SK-N-SH (cell line): ENCODE data around the gene YOD1. TPM values are rescaled to one million over a fixed set of nuclear protein-coding genes. Genes with fewer than 3 reads are reported as not detected.

ENCODE experiments used
- CTCF ChIA-PET: fragments of 300-600, 350-600 bp; formaldehyde crosslinking; extraction: SDS; loops from one replicate; lab custom pipeline; 2021; lab: Yijun Ruan, JAX
- POLR2A ChIA-PET: fragments of 350-600 bp; sonication (Branson Sonifier 250); formaldehyde crosslinking; extraction: SDS; loops from one replicate; lab custom pipeline; 2020; ENCODE audit warnings: antibody characterized with exemption, inconsistent platforms; lab: Yijun Ruan, JAX
- DNase-seq: peaks from one replicate; pipeline ENCODE4 v3.0.0; 2012
- H2AFZ ChIP-seq: fragments of 200-600 bp; sonication (generic); 2 replicates; pipeline ENCODE4 v1.8.1; 2016; ENCODE audit warnings: antibody characterized with exemption, mild to moderate bottlenecking, low read depth
- H3F3A ChIP-seq: fragments of 200-600 bp; sonication (generic); replicated peaks from 2 replicates; pipeline ENCODE3; 2016; ENCODE audit warnings: antibody characterized with exemption, mild to moderate bottlenecking; ENCODE audit not compliant: insufficient read depth
- H3K27ac ChIP-seq, 2 experiments: fragments of 200-500 bp in 1 of 2; fragments of 200-600 bp in 1 of 2; sonication (Bioruptor generic) in 1 of 2; sonication (generic), shearing (Covaris generic) in 1 of 2; 2 replicates each; pipeline versions ENCODE4 v1.5.1 to v1.6.1; 2014 to 2016; ENCODE audit warnings: low read depth in 2 of 2, inconsistent platforms in 1 of 2, low read length in 1 of 2, mild to moderate bottlenecking in 1 of 2, mixed read lengths in 1 of 2
- H3K27me3 ChIP-seq: fragments of 200-600 bp; sonication (generic), shearing (Covaris generic); 2 replicates; pipeline ENCODE4 v1.6.1; 2016; ENCODE audit warnings: mixed run types; ENCODE audit not compliant: insufficient read depth
- H3K36me3 ChIP-seq, 2 experiments: fragments of 200-500 bp in 1 of 2; fragments of 200-600 bp in 1 of 2; sonication (Bioruptor generic) in 1 of 2; sonication (generic) in 1 of 2; replicated peaks in 1 of 2; 2 replicates each; pipeline versions ENCODE3 to v1.5.1; 2014 to 2016; ENCODE audit warnings: low read length in 1 of 2, mild to moderate bottlenecking in 1 of 2; ENCODE audit not compliant: insufficient read depth in 2 of 2, control insufficient read depth in 1 of 2
- H3K4me1 ChIP-seq, 2 experiments: fragments of 200-500 bp in 1 of 2; fragments of 200-600 bp in 1 of 2; sonication (Bioruptor generic) in 1 of 2; sonication (generic), shearing (Covaris generic) in 1 of 2; 2 replicates each; pipeline versions ENCODE4 v1.5.1 to v1.6.1; 2014 to 2016; ENCODE audit warnings: low read depth in 1 of 2, low read length in 1 of 2, mixed run types in 1 of 2; ENCODE audit not compliant: insufficient read depth in 2 of 2, control insufficient read depth in 1 of 2
- H3K4me2 ChIP-seq: fragments of 200-600 bp; sonication (generic), shearing (Covaris generic); 2 replicates; pipeline ENCODE4 v1.6.1; 2017; ENCODE audit warnings: mixed run types
- H3K4me3 ChIP-seq, 2 experiments: fragments of 200-500 bp in 1 of 2; fragments of 200-600 bp in 1 of 2; sonication (Bioruptor generic) in 1 of 2; sonication (generic), shearing (Covaris generic) in 1 of 2; 2 replicates each; pipeline versions ENCODE4 v1.5.1 to v1.8.1; 2014 to 2016; ENCODE audit warnings: low read depth in 2 of 2, inconsistent platforms in 1 of 2, low read length in 1 of 2, mild to moderate bottlenecking in 1 of 2, mixed read lengths in 1 of 2, moderate library complexity in 1 of 2
- H3K79me2 ChIP-seq: fragments of 200-600 bp; sonication (generic); 2 replicates; pipeline ENCODE4 v1.8.1; 2017; ENCODE audit warnings: mild to moderate bottlenecking; ENCODE audit not compliant: insufficient read depth
- H3K9ac ChIP-seq: fragments of 200-600 bp; sonication (generic); 2 replicates; pipeline ENCODE4 v1.6.1; 2017; ENCODE audit warnings: mixed run types
- H3K9me2 ChIP-seq: fragments of 200-600 bp; sonication (generic); 2 replicates; pipeline ENCODE4 v1.6.1; 2017; ENCODE audit warnings: mixed run types
- H3K9me3 ChIP-seq: fragments of 200-600 bp; sonication (generic); 2 replicates; pipeline ENCODE4 v1.6.1; 2017; ENCODE audit warnings: mixed run types, mild to moderate bottlenecking, moderate library complexity
- H4K20me1 ChIP-seq: fragments of 200-600 bp; sonication (generic); 2 replicates; pipeline ENCODE4 v1.6.1; 2017; ENCODE audit warnings: mild to moderate bottlenecking, mixed run types; ENCODE audit not compliant: insufficient read depth
- EP300 ChIP-seq, 2 experiments: IDR thresholded peaks; 2 replicates each; pipeline versions ENCODE4 v1.4.0 to v1.6.1; 2012; ENCODE audit warnings: borderline replicate concordance in 1 of 2, low read depth in 1 of 2, low read length in 1 of 2
- EZH2phosphoT487 ChIP-seq: fragments of 200-600 bp; sonication (generic); IDR thresholded peaks from 2 replicates; pipeline ENCODE4 v1.6.1; 2017; ENCODE audit warnings: low read depth, mixed run types, mild to moderate bottlenecking, antibody characterized with exemption, moderate library complexity, borderline replicate concordance
- FOSL2 ChIP-seq: IDR thresholded peaks from 2 replicates; pipeline ENCODE4 v1.4.0; 2012; ENCODE audit warnings: low read depth, mild to moderate bottlenecking, moderate library complexity, borderline replicate concordance
- FOXJ3 ChIP-seq: sonication (generic); formaldehyde crosslinking; IDR thresholded peaks from 2 replicates; pipeline ENCODE4 v1.5.1; 2020; ENCODE audit warnings: mild to moderate bottlenecking, missing genetic modification reagents
- FOXM1 ChIP-seq: IDR thresholded peaks from 2 replicates; pipeline ENCODE4 v1.4.0; 2012; ENCODE audit warnings: low read depth, mild to moderate bottlenecking
- GABPA ChIP-seq: IDR thresholded peaks from 2 replicates; pipeline ENCODE4 v1.4.0; 2012; ENCODE audit warnings: low read depth, mild to moderate bottlenecking
- GATA2 ChIP-seq: sonication (generic); formaldehyde crosslinking; IDR thresholded peaks from 2 replicates; pipeline ENCODE4 v1.5.0; 2020; ENCODE audit warnings: mild to moderate bottlenecking, missing genetic modification reagents
- MEF2A ChIP-seq: IDR thresholded peaks from 2 replicates; pipeline ENCODE4 v1.4.0; 2012; ENCODE audit warnings: low read depth, borderline replicate concordance
- NRF1 ChIP-seq: IDR thresholded peaks from 2 replicates; pipeline ENCODE4 v1.6.1; 2012; ENCODE audit warnings: low read depth, mild to moderate bottlenecking, low read length
- POLR2AphosphoS5 ChIP-seq: IDR thresholded peaks from 2 replicates; pipeline ENCODE4 v1.6.1; 2012; ENCODE audit warnings: low read depth, low read length
- RAD21 ChIP-seq: IDR thresholded peaks from 2 replicates; pipeline ENCODE4 v1.6.1; 2012; ENCODE audit warnings: mild to moderate bottlenecking, low read length
- RCOR1 ChIP-seq: fragments of 150-350 bp; IDR thresholded peaks from 2 replicates; pipeline ENCODE4 v1.6.1; 2017; ENCODE audit warnings: antibody characterized with exemption, low read length
- RFX5 ChIP-seq: IDR thresholded peaks from 2 replicates; pipeline ENCODE4 v1.6.1; 2012; ENCODE audit warnings: mild to moderate bottlenecking, improper control_type of control experiment, low read length
- RXRA ChIP-seq: IDR thresholded peaks from 2 replicates; pipeline ENCODE4 v1.4.0; 2012; ENCODE audit warnings: low read depth, mild to moderate bottlenecking, borderline replicate concordance
- TAF1 ChIP-seq: IDR thresholded peaks from 2 replicates; pipeline ENCODE4 v1.6.1; 2012; ENCODE audit warnings: low read depth, mild to moderate bottlenecking, low read length, moderate library complexity, borderline replicate concordance
- YY1 ChIP-seq: IDR thresholded peaks from 2 replicates; pipeline ENCODE4 v1.4.0; 2012; ENCODE audit warnings: low read depth, mild to moderate bottlenecking
- WGBS: methylation state at CpG from one replicate; pipeline ENCODE4 v1.1.6; 2017; ENCODE audit warnings: low lambda C conversion rate; 5-methylcytosine and 5-hydroxymethylcytosine counted together
- polyA plus RNA-seq, 3 experiments: library from polyadenylated mRNA; depleted of rRNA; stranded (reverse); fragments of >200 nt; gene quantifications; 2 replicates each; pipeline ENCODE4 v1.2.3, GENCODE V29; 2012
- TF ChIP-seq, protein P1 (sequence below): IDR thresholded peaks from 2 replicates; pipeline ENCODE4 v1.4.0; 2012; ENCODE audit warnings: low read depth
- TF ChIP-seq, protein P2 (sequence below): IDR thresholded peaks from 2 replicates; pipeline ENCODE4 v1.4.0; 2012; ENCODE audit warnings: low read depth, borderline replicate concordance
- TF ChIP-seq, protein P3 (sequence below): IDR thresholded peaks from 2 replicates; pipeline ENCODE4 v1.4.0; 2012; ENCODE audit warnings: low read depth, borderline replicate concordance

Gene YOD1
- polyA plus RNA-seq, 1 of the 3 experiments (the other 2 are of a cell fraction): 0.79 TPM

DNA sequence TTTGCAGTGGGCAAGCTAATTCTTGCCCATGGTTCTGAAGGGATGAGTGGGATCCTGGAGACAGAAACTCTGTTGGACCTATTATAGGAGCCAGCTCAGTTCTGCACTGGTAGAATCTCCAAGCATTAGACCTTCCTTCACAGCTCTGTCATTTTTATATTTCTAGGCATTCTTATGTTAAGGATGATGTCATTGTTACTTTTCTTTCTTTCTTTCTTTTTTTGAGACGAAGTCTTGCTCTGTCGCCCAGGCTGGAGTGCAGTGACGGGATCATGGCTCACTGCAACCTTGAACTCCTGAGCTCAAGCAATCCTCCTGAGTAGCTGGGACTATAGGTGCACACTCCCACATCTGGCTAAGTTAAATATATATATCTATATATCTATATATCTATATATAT is 9.6 kb upstream of the YOD1 start:
- H4K20me1 ChIP-seq: no peaks in the 10 kb centered on the region
- no peaks in the 10 kb centered on the region for H3F3A ChIP-seq
- ChIA-PET CTCF (interaction anchor here (1.0 to 1.3 kb wide), 3 partner anchors 11 to 581 kb away, joined by 3 to 5 read pairs (median 3); no protein-coding TSS in a partner anchor), POLR2A (no interaction called here)
- TF ChIP-seq GATA2 (no peak), FOXJ3 (no peak)
- TF ChIP-seq, protein P1, sequence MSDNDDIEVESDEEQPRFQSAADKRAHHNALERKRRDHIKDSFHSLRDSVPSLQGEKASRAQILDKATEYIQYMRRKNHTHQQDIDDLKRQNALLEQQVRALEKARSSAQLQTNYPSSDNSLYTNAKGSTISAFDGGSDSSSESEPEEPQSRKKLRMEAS: no peak
- H3K27me3 ChIP-seq: no peaks in the 10 kb centered on the region
- no peaks in the 10 kb centered on the region for H3K9me3 ChIP-seq
- no peaks in the 10 kb centered on the region for H3K79me2 ChIP-seq
- H3K4me3 ChIP-seq: no peak overlapping the region
- no peak overlapping the region for H3K4me2 ChIP-seq
- DNase-seq: no peak
- no peak overlapping the region for H3K27ac ChIP-seq
- H3K36me3 ChIP-seq: peaks cover 0 to 7% of the 10 kb centered on the region in 2 experiments
- no peak overlapping the region for H3K9ac ChIP-seq
- H2AFZ ChIP-seq: no peak overlapping the region
- no peaks in the 10 kb centered on the region for H3K4me1 ChIP-seq
- 67% methylated on average over 3 of the region's 3 CpGs for WGBS
- H3K9me2 ChIP-seq: no peaks in the 10 kb centered on the region

DNA sequence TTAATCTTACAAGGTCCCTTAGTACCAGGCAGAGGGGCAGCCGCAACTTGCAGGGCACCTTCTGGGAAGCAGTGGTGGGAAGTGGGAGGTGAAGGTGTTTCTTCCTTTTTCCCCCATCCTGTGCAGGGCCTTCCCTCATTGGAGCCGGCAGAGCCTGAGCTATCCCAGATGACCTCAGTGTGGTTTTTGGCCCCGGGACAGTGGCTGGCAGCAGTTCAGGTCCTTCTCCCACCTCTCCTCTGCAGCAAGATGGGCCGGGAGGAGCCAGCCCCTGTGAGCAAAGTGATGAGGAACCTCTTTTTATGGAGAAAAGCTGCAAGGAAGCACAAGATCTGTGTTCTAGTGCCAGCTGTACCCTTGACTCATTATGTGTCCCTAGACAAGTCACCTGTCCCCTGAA is 8.9 kb upstream of the YOD1 start:
- POLR2A ChIA-PET: no interaction called here

More for the DNA sequence above, 8.9 kb upstream of the YOD1 start:
- TF ChIP-seq, protein P2, sequence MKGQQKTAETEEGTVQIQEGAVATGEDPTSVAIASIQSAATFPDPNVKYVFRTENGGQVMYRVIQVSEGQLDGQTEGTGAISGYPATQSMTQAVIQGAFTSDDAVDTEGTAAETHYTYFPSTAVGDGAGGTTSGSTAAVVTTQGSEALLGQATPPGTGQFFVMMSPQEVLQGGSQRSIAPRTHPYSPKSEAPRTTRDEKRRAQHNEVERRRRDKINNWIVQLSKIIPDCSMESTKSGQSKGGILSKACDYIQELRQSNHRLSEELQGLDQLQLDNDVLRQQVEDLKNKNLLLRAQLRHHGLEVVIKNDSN: no peak
- TF ChIP-seq RXRA: no peak
- TF ChIP-seq FOSL2: no peak
- TF ChIP-seq FOXM1: no peak
- TF ChIP-seq GABPA: no peak
- no peak for TF ChIP-seq NRF1
- TF ChIP-seq POLR2AphosphoS5: no peak
- no peak for TF ChIP-seq GATA2
- no peak for TF ChIP-seq RAD21
- TF ChIP-seq YY1: no peak
- no peak for TF ChIP-seq EZH2phosphoT487
- TF ChIP-seq, protein P3, sequence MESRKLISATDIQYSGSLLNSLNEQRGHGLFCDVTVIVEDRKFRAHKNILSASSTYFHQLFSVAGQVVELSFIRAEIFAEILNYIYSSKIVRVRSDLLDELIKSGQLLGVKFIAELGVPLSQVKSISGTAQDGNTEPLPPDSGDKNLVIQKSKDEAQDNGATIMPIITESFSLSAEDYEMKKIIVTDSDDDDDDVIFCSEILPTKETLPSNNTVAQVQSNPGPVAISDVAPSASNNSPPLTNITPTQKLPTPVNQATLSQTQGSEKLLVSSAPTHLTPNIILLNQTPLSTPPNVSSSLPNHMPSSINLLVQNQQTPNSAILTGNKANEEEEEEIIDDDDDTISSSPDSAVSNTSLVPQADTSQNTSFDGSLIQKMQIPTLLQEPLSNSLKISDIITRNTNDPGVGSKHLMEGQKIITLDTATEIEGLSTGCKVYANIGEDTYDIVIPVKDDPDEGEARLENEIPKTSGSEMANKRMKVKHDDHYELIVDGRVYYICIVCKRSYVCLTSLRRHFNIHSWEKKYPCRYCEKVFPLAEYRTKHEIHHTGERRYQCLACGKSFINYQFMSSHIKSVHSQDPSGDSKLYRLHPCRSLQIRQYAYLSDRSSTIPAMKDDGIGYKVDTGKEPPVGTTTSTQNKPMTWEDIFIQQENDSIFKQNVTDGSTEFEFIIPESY: no peak
- TF ChIP-seq EP300 (IDR thresholded peaks at IDR 0.05; ENCODE audit: borderline replicate concordance in 1 of 2, low read depth in 1 of 2, low read length in 1 of 2): no peak
- TF ChIP-seq TAF1: no peak
- TF ChIP-seq MEF2A: no peak
- TF ChIP-seq RFX5: no peak
- no peak for TF ChIP-seq RCOR1
- TF ChIP-seq, all 33 proteins: peak for 0
- no peak overlapping the region for H3K4me2 ChIP-seq
- H3K4me1 ChIP-seq: no peaks in the 10 kb centered on the region
- H3K27ac ChIP-seq: no peak overlapping the region
- no peaks in the 10 kb centered on the region for H3F3A ChIP-seq
- H3K9me2 ChIP-seq: no peaks in the 10 kb centered on the region
- no peaks in the 10 kb centered on the region for H3K27me3 ChIP-seq
- H3K9ac ChIP-seq: no peak overlapping the region
- H3K36me3 ChIP-seq: peaks cover 0 to 7% of the 10 kb centered on the region in 2 experiments
- 69% methylated on average over 4 of the region's 4 CpGs for WGBS
- DNase-seq: no peak
- H3K9me3 ChIP-seq: no peaks in the 10 kb centered on the region
- H3K79me2 ChIP-seq: no peaks in the 10 kb centered on the region
- H3K4me3 ChIP-seq: no peak overlapping the region
- no peak overlapping the region for H2AFZ ChIP-seq
- CTCF ChIA-PET: interaction anchor here (0.7 to 1.3 kb wide), 4 partner anchors 10 to 580 kb away, joined by 3 to 5 read pairs (median 3); no protein-coding TSS in a partner anchor
- H4K20me1 ChIP-seq: no peaks in the 10 kb centered on the region
